Osteocyte (in vitro differentiated cells): Measurements from ENCODE around the gene CCNL2. TPM values are rescaled to one million over a fixed set of nuclear protein-coding genes. Genes with fewer than 3 reads are reported as not detected.

Experiments
- DNase-seq: peaks from one replicate; pipeline ENCODE4 v3.0.0; 2021; ENCODE audit warnings: mixed read lengths; ENCODE audit not compliant: unreplicated experiment; ENCODE audit errors: extremely low spot score
- H3K27ac Mint-ChIP-seq: one replicate; pipeline ENCODE4 v1.8.0; 2021; ENCODE audit warnings: mild to moderate bottlenecking, mixed read lengths; ENCODE audit not compliant: unreplicated experiment
- H3K27me3 Mint-ChIP-seq: one replicate; pipeline ENCODE4 v1.8.0; 2021; ENCODE audit warnings: mixed read lengths; ENCODE audit not compliant: unreplicated experiment
- H3K36me3 Mint-ChIP-seq: one replicate; pipeline ENCODE4 v1.8.0; 2021; ENCODE audit warnings: mixed read lengths; ENCODE audit not compliant: unreplicated experiment
- H3K4me1 Mint-ChIP-seq: one replicate; pipeline ENCODE4 v1.8.0; 2021; ENCODE audit warnings: mixed read lengths; ENCODE audit not compliant: unreplicated experiment
- H3K4me3 Mint-ChIP-seq: one replicate; pipeline ENCODE4 v1.8.0; 2021; ENCODE audit warnings: mild to moderate bottlenecking, moderate library complexity, mixed read lengths; ENCODE audit not compliant: unreplicated experiment
- H3K9me3 Mint-ChIP-seq: one replicate; pipeline ENCODE4 v1.8.0; 2021; ENCODE audit warnings: mixed read lengths; ENCODE audit not compliant: unreplicated experiment
- CTCF ChIP-seq: fragments of 200-600 bp; sonication (generic); IDR thresholded peaks from 2 replicates; pipeline ENCODE4 v1.5.0; 2021; ENCODE audit warnings: antibody characterized with exemption, mild to moderate bottlenecking, moderate library complexity
- microRNA-seq: library from miRNA; unstranded; fragments of <30 nt; microRNA quantifications from one replicate; pipeline ENCODE4 v1.1.0, GENCODE V29; 2020; ENCODE audit not compliant: unreplicated experiment
- total RNA-seq: library from RNA; stranded (reverse); gene quantifications from 2 replicates; pipeline ENCODE4 v1.2.1, GENCODE V29; 2021

The CCNL2 gene
- total RNA-seq, 1 donor from 2014 or later, result 262 TPM

DNA sequence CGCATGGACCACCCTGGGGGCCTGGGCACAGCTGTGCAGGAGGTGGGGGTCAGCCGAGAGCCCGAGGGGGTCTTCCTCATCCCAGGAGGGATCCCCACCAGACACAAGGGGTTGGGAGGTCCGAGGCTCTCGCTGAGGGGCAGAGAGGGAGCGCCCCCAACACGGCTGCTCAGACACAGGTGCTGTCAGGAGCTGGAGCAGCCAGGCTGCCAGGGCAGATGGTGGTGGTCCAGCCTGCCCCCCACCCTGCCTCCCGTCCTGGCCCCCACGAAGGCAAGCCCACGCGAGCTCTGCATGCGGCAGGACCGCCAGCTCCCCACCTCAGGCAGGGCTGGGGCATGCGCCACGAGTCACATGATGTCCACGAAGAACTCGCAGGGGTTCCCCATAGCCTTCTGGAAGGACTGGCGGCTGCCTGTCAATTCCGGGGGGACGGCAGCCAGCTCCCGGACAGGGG is 63.3 kb downstream of the CCNL2 start:
- Mint-ChIP-seq H3K4me3 (no peak overlapping the region), H3K27me3 (no peaks in the 10 kb centered on the region), H3K9me3 (no peaks in the 10 kb centered on the region), H3K4me1 (peaks cover 8% of the 10 kb centered on the region), H3K36me3 (peaks cover 4% of the 10 kb centered on the region), H3K27ac (no peak overlapping the region)
- DNase-seq, result no peak
- TF ChIP-seq CTCF, result no peak

Small RNAs within 50 kb of the gene (microRNA-seq; reads per million reads assigned to microRNA genes)
- not detected for gene MIR6808

Other genes with a start within 250 kb of the CCNL2 start
- gene TTLL10, start 225.5 kb downstream of the CCNL2 start, total RNA-seq, result not detected in 2 replicates
- gene TNFRSF18, start 192.7 kb downstream of the CCNL2 start, total RNA-seq, result not detected in 2 replicates
- 0.19 TPM in 1 of 2 replicates, not detected in the other for gene TNFRSF4, start 185.2 kb downstream of the CCNL2 start, total RNA-seq
- gene SDF4, start 167.3 kb downstream of the CCNL2 start, total RNA-seq, result 196 and 200 TPM in 2 replicates
- 38.6 and 39.8 TPM in 2 replicates for gene B3GALT6, start 167.1 kb downstream of the CCNL2 start, total RNA-seq
- gene C1QTNF12, start 152.6 kb downstream of the CCNL2 start, total RNA-seq, result 3.6 and 3.8 TPM in 2 replicates
- 58.2 and 65.1 TPM in 2 replicates for gene UBE2J2, start 125.5 kb downstream of the CCNL2 start, total RNA-seq
- gene SCNN1D, start 118.9 kb downstream of the CCNL2 start, total RNA-seq, result 6.2 and 11.0 TPM in 2 replicates
- gene ACAP3, start 91.4 kb downstream of the CCNL2 start, total RNA-seq, result 62.7 and 73.8 TPM in 2 replicates
- 21.5 and 22.1 TPM in 2 replicates for gene PUSL1, start 90.7 kb downstream of the CCNL2 start, total RNA-seq
- gene INTS11, start 74.7 kb downstream of the CCNL2 start, total RNA-seq, result 101 and 106 TPM in 2 replicates
- 23.5 and 24.7 TPM in 2 replicates for gene CPTP, start 74.5 kb downstream of the CCNL2 start, total RNA-seq
- 0.57 and 0.97 TPM in 2 replicates for gene TAS1R3, start 68.1 kb downstream of the CCNL2 start, total RNA-seq
- 92.9 and 95.7 TPM in 2 replicates for gene DVL1, start 49.9 kb downstream of the CCNL2 start, total RNA-seq
- gene MXRA8, start 40.8 kb downstream of the CCNL2 start, total RNA-seq, result 440 and 449 TPM in 2 replicates
- gene AURKAIP1, start 24.1 kb downstream of the CCNL2 start, total RNA-seq, result 116 and 120 TPM in 2 replicates
- 82.1 and 86.9 TPM in 2 replicates for gene MRPL20, start 8.0 kb upstream of the CCNL2 start, total RNA-seq
- 0.21 and 0.24 TPM in 2 replicates for gene ANKRD65, start 21.9 kb upstream of the CCNL2 start, total RNA-seq
- gene VWA1, start 36.4 kb upstream of the CCNL2 start, total RNA-seq, result 15.6 and 17.5 TPM in 2 replicates
- gene ATAD3C, start 50.4 kb upstream of the CCNL2 start, total RNA-seq, result 0.27 and 0.44 TPM in 2 replicates
- gene ATAD3B, start 72.4 kb upstream of the CCNL2 start, total RNA-seq, result 26.9 and 28.6 TPM in 2 replicates
- gene ATAD3A, start 112.8 kb upstream of the CCNL2 start, total RNA-seq, result 30.0 and 31.7 TPM in 2 replicates
- gene TMEM240, start 141.3 kb upstream of the CCNL2 start, total RNA-seq, result 12.4 and 16.6 TPM in 2 replicates
- 117 and 121 TPM in 2 replicates for gene SSU72, start 175.5 kb upstream of the CCNL2 start, total RNA-seq
- 25.6 and 28.0 TPM in 2 replicates for gene FNDC10, start 200.8 kb upstream of the CCNL2 start, total RNA-seq
- 105 and 108 TPM in 2 replicates for gene MIB2, start 216.2 kb upstream of the CCNL2 start, total RNA-seq
- 4.8 and 8.5 TPM in 2 replicates for gene MMP23B, start 232.8 kb upstream of the CCNL2 start, total RNA-seq